HG03354 (cell line): ENCODE data around the gene MTCH1.
"Not testable (repeated sequence)": the region's sequence is repeated elsewhere in the genome, so short reads cannot be mapped to it uniquely, and the experiment has no call there.

Experiments
- ATAC-seq: cut with Tn5 transposase; IDR thresholded peaks from one replicate; pipeline ENCODE4 v1.9.1; 2021; ENCODE audit warnings: mild to moderate bottlenecking; ENCODE audit not compliant: unreplicated experiment, poor library complexity, severe bottlenecking

Gene MTCH1

DNA sequence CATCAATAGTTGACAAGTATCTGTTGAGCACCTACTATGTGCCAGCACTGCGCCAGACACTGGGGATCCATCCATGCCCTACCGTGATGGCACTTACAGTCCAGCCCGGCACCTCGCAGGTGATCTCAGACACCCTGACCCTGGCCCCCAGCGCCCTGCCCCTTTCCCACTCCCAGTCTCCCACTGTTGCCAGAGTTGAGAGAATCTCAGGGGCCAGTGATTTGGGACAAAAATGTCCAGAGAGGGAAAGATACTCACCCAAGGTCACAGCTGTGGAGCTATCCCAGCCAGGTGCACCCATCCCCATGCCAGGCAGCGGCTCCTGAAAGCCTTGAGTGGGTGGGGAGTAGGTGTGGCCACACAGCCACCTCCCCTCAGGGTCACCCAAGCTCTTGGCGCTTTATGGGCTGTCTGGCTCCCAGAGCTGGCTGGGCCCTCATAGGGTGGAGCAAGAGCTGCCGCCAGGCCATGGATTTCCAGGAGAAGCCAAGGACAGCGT is 28.2 kb downstream of the MTCH1 start:
- no peak for ATAC-seq

DNA sequence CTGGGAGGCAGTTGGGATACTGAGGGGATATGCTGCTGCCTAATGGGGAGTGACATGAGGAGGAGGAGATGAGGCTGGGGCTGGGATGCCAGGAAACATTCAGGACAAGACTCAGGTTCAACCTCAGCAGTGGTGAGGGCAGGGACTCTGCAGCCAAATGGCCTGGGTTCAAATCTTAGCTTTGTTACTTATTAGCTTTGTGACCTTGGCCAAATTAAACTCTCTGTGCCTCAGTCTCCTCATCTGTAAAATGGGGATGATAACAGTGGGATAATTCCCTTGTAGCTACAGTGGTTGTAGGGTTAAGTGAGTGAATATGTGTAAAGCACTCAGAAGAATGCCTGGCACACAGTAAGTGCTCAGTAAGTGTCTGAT is 29.6 kb downstream of the MTCH1 start:
- no peak for ATAC-seq

- ATAC-seq: no peak
Observed at GRCh38 chr6:36955671-36956445, 30.1 kb downstream of the MTCH1 start.

GRCh38 chr6:36955136-36955535 is 30.9 kb downstream of the MTCH1 start:
- no peak for ATAC-seq

- no peak for ATAC-seq
Observed at GRCh38 chr6:36954262-36954931, 31.6 kb downstream of the MTCH1 start, which contains the start of gene PI16. Gene PI16, plus strand, starts transcription at chr6:36954738. Its CDS starts 23 bp downstream, at chr6:36954761.

GRCh38 chr6:36953931-36954261 is 32.1 kb downstream of the MTCH1 start:
- ATAC-seq: no peak

DNA sequence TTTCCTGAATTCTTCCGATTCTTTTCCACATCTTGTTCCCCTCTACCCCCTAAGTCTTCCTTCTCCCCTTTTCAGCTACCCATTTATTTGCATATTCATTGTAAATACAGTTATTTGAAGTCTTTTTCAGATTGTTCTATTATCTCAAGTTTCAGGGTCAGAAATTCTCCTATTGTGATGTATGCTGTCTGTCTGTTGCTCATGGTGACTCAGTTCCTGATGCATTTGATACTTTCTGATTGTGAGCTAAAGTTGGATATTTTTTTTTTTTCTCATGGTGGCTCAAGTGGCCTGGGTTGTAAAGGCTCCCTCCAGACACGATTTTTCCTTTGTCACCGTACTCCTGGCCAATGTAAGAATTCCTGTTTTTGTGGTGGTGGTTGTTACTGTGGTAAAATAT is 36.4 kb downstream of the MTCH1 start:
- ATAC-seq: no peak

- not testable (repeated sequence) for ATAC-seq
Observed at GRCh38 chr6:36949076-36949475, 36.9 kb downstream of the MTCH1 start.

GRCh38 chr6:36947570-36948351 is 38.2 kb downstream of the MTCH1 start:
- ATAC-seq: no peak

DNA sequence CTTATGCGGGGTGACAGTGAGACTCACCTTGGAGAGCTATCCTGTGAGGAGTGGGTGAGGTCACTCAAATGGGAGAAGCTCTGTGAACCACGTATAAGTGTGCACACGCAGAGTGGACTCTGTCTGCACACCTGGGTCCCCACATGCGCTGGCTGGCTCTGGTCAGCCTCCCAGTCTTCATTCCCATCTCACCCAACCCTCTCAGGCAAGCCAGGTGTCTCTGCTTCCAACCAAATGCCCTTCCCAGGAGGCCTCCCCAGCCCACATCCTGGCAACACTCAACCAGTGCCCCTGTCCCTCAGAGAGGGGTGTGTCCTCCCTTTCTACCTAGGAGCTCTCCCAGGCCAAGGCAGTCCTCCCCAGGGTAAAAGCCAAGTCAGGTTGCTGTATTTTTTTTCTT is 39.5 kb downstream of the MTCH1 start:
- ATAC-seq: no peak

DNA sequence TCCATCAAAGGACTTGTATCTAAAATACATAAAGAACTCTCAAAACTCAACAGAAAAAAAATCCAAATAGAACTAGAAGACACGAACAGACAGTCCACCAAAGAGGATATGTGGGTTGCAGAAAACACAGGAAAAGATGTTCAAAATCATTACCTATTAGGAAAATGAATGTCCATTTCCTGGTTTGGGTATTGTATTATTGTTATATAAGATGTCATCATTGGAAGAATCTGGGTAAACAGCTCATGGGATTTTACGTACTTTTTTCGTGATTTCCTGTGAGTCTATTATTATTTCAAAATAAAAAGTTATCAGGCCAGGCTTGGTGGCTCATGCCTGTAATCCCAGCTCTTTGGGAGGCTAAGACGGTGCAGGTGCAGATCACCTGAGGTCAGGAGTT is 40.7 kb downstream of the MTCH1 start:
- ATAC-seq: no peak

DNA sequence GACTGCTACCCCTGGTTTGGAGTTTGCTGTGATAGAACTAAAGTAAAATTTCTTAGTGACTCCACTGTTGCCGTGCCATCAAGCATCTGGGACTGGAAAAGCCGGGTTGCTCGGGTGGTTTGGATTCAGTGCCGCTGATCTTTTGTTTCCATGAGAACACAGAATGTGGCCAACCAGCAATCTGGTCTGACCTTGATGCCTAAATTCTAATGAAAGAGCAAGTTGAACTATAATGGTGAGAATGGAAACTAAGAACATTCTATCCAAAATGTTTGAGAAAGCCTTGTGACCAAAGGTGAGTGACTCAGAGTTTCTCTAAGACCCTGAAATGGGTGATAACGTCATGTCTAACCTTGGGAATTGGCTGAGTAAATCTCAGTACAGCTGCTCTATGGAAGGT is 41.3 kb downstream of the MTCH1 start:
- no peak for ATAC-seq

GRCh38 chr6:36942329-36942728 is 43.7 kb downstream of the MTCH1 start:
- ATAC-seq: not testable (repeated sequence)

DNA sequence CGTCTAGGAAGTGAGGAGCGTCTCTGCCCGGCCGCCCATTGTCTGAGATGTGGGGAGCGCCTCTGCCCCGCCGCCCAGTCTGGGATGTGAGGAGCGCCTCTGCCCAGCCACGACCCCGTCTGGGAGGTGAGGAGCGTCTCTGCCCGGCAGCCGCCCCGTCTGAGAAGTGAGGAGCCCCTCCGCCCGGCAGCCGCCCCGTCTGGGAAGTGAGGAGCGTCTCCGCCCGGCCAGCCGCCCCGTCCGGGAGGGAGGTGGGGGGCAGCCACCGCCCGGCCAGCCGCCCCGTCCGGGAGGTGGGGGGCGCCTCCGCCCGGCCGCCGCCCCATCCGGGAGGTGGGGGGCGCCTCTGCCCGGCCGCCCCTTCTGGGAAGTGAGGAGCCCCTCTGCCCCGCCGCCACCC is 44.4 kb downstream of the MTCH1 start:
- ATAC-seq: not testable (repeated sequence)

GRCh38 chr6:36940027-36940426 is 46.0 kb downstream of the MTCH1 start:
- no peak for ATAC-seq

GRCh38 chr6:36939005-36939404 is 47.0 kb downstream of the MTCH1 start:
- ATAC-seq: not testable (repeated sequence)

- no peak for ATAC-seq
Observed at GRCh38 chr6:36938536-36938935, 47.5 kb downstream of the MTCH1 start.

GRCh38 chr6:36937896-36938295 is 48.1 kb downstream of the MTCH1 start:
- ATAC-seq: no peak

- no peak for ATAC-seq
Observed at GRCh38 chr6:36936824-36937223, 49.2 kb downstream of the MTCH1 start.

DNA sequence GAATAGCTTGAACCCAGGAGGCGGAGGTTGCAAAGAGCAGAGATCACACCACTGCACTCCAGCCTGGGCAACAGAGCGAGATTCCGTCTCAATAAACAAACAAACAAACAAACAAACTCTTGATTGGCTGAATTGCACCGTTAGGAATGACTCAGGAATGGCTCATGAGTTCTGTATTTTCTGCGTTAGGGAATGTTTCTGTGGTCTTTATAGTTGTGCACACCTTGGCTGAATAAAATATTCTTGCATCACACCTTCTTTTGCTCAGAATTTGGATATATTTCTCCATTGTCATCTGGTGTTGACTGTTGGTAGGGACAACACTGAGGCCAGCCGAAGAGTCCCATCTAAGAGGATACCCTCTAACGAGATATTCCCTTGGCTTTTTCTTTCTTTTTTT is 51.1 kb downstream of the MTCH1 start:
- no peak for ATAC-seq

DNA sequence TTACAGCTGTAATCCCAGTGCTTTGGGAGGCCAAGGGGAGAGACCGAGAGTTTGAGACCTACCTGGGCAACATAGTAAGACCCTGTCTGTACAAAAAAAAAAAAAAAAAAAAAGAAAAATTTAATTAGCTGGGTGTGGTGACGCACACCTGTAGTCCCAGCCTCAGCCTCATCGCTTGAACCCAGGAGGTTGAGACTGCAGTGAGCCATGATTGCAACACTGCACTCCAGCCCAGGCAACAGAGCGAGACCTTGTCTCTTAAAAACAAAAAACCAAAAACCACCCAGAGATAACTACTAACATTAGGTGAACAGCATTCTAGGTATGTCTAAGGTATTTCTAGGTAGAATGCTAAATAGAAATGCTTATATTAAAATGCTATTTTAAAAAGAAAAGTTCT is 52.5 kb downstream of the MTCH1 start:
- no peak for ATAC-seq
